Stimulated activated CD4-positive, alpha-beta T cell treated with anti-CD3 and anti-CD28 coated beads, Interleukin-4, amount 100 ng/mL, for 24 hours (primary cell): ENCODE results near the gene BDKRB2.

Experiments
- DNase-seq: peaks from one replicate; pipeline ENCODE4 v3.0.0-alpha.2; 2020

The BDKRB2 gene

DNA sequence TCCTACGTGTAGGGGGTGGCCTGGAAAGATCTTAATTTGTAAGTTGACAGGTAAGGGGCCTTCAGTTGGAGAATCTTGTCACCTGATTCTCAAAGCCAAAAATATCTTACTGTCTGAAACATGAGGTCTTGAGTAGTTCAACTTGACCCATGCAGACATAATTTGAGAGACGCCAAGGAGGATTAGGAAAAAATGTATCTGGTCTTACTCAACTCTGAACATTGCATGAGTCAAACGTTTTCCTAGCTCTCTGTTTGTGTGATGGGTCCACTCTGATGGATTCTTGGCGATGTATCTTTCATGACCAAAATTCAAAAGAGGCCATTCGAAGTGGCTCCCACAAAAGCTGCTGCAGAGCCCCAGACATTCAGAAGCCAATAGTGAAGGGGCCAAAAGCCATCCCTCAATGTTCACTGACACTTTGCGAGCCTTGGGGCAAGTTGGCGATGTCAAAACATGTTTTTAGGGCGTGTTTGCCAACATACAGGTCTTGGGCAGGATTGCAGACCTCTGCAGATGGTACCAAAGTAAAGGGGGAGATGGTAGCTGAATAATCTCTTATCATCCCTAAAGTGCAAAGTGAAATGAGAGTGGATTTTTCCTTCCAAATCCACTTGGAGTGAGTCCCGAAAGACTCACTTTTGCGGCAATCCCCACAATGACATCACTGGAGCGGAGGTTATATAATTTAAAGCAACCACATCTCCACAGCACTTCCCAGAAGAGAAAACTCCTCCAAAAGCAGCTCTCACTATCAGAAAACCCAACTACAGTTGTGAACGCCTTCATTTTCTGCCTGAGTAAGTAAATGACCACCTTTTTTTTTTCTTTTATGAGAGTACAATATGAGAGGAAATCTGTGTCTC is 51.1 kb downstream of the BDKRB2 start, which contains the start of gene BDKRB1:
BDKRB1 (plus strand) TSS at position 710 of the 866 bp plus-strand sequence. CDS start 7,473 bp downstream, outside the sequence.
- DNase-seq, result no peak

DNA sequence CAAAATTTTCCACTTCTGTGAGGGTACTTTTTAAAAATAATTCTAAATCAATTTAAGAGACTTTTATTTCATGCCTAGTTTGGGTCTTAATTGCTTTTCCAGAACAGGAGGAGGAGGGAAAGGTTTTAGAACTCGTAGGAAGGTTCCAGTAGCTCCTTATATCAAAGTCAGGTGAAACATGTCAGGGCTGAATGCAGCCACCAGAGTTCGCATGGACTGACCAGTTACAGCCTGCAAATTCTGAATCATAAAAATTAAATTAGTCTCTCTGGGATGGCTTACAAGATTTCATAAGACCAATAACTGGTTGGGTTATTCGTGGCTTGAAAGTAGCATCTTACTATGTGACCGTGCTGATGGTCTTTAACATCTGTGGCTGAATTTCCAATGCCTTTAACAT is 51.8 kb downstream of the BDKRB2 start:
- DNase-seq, result no peak

DNA sequence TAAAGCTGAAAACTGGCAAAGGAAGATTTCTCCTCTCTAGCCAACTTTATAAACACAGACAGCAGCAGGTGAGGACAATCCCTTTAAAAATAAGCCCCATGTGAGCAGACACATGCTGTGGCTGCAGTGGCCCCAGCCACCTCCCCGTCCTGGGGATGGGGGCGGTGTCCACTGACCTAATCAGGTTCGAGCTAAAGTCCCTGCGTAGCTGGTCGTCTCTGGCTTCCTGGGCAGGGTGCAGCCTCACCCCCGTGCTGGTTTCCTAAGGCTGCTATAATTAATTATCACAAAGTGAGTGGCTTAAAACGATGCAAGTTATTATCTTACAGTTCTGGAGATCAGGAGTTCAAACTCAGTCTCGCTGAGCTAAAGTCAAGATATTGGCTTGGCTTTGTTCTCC is 52.4 kb downstream of the BDKRB2 start:
- DNase-seq, result no peak

DNA sequence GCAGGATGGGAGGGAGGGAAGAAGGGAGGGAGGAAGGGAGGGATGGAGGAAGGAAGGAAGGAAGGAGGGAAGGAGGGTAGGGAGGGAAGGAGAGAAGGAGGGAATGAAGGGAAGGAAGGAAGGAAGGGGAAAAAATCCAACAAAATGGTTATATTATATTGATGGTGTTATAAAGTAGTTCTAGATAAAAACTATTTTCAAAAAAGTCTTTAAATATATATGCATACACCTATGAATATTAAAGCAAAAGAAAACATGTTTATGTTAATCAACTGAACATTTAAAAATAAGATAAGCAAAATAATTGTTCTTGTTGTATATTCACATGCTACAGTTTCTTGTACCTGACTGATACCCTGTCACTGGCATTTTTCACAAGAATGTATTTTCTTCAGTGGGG is 53.3 kb downstream of the BDKRB2 start:
- DNase-seq, result no peak

DNA sequence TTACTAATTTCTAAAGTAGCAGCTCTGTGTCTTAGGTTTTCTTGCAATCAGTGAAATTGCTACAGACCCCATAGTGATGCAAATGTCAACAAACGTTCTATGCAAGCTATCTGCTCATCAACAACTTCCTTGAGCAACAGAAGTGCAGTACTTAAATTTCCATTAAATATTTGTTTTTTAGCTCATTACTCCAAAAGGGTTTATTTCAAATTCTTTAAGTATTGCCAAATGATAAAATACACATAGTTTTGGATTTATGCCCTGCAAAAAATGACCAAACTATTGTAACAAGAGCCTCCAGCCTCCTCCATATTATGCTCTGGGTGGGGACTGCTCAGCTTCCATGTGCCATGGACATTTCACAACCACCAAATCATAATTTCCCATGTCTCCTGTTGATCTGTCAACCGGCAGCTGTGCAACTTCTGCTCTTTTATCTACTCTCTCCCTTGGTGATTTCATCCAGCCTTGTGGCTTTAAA is 55.7 kb downstream of the BDKRB2 start:
- DNase-seq, result no peak

DNA sequence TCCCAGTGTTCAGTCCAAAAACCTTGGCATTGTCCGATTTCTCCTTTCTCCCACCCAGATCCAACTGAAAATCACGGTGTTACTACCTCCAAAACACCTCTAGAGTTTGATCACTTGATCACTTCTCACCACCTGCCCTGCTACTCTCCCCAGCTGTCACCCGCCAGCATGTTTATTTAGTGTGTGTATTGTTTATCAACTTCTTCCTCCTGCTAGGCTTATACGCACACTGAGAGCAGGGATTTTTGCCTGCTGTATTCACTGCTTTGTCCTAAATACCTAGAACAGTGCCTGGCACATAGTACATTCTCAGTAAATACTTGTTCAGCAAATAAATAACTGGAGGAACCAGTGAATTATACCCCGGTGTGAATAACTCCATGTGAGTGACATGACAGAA is 56.4 kb downstream of the BDKRB2 start:
- DNase-seq, result no peak

DNA sequence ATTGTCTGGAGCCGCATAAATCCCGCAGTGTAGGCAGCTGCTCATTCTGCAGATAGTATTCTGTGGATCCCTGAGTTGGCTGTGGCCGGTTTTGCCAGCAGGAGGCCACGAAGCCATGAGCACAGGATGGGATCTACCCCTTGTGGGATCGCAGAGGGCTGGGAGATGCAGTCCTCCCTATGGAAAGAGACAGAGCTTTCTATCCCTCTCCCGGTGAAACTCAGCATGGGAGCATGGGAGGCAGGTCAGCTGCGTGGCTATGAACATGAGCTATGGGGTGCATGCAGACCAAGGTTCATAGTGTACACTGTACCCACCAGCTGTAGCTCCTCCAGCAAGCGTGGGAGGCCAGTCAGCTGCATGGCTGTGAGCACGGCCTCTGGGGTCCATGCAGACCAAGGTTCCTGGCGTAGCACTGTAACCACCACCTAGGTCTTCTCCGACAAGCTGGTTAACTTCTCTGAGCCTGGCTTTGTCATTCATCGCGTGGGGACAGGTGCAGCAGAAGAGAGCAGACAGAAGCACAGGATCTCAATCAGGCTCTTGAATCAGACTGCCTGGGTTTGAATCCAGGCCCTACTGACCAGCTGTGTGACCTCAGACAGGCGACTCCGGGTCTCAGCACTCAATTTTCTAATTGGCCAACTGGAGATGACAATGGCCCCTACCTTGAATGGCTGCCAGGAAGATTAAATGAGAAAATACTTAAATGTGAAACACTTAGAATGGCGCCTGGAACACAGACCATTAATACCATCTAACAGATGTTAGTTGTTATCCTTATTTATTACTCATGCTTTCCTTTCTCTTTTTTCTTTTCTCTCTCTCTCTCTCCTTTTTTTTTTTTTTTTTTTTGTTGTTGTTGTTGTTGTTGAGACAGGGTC is 57.4 kb downstream of the BDKRB2 start:
- DNase-seq, result no peak

DNA sequence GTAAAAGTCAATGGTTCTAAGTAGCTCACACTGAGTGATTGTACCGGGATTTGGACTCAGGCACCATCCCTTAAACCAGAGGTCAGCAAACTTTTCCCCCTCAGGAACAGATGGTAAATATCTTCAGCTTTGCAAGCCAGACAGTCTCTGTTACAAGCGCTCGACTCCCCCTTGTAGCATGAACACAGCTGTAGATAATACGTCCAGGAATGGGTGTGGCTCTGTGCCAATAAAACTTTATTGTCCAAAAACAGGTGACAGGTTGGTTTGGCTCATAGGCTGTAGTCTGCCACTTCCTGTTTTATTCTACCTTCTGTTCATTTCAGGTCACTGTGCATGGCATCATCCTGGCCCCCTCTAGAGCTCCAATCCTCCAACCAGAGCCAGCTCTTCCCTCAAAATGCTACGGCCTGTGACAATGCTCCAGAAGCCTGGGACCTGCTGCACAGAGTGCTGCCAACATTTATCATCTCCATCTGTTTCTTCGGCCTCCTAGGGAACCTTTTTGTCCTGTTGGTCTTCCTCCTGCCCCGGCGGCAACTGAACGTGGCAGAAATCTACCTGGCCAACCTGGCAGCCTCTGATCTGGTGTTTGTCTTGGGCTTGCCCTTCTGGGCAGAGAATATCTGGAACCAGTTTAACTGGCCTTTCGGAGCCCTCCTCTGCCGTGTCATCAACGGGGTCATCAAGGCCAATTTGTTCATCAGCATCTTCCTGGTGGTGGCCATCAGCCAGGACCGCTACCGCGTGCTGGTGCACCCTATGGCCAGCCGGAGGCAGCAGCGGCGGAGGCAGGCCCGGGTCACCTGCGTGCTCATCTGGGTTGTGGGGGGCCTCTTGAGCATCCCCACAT is 58.9 kb downstream of the BDKRB2 start:
- DNase-seq, result no peak

DNA sequence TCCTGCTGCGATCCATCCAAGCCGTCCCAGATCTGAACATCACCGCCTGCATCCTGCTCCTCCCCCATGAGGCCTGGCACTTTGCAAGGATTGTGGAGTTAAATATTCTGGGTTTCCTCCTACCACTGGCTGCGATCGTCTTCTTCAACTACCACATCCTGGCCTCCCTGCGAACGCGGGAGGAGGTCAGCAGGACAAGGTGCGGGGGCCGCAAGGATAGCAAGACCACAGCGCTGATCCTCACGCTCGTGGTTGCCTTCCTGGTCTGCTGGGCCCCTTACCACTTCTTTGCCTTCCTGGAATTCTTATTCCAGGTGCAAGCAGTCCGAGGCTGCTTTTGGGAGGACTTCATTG is 59.5 kb downstream of the BDKRB2 start:
- no peak for DNase-seq

DNA sequence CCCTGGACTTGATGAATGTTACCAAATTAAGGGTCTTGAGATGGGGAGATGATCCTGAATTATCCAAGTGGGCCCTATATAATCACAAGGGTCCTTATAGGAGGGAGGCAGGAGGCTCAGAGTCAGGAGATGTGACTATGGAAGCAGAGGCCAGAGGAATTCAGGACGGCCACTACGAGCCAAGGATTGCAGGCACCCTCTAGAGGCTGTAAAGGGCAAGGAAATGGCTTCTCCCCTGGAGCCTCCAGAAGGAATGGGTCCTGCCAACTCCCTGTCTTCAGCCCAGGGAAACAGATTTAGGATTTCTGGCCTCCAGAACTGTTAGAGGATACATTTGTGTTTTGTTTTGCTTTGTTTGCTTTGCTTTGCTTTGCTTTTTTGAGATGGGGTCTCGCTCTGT is 60.2 kb downstream of the BDKRB2 start:
- no peak for DNase-seq

DNA sequence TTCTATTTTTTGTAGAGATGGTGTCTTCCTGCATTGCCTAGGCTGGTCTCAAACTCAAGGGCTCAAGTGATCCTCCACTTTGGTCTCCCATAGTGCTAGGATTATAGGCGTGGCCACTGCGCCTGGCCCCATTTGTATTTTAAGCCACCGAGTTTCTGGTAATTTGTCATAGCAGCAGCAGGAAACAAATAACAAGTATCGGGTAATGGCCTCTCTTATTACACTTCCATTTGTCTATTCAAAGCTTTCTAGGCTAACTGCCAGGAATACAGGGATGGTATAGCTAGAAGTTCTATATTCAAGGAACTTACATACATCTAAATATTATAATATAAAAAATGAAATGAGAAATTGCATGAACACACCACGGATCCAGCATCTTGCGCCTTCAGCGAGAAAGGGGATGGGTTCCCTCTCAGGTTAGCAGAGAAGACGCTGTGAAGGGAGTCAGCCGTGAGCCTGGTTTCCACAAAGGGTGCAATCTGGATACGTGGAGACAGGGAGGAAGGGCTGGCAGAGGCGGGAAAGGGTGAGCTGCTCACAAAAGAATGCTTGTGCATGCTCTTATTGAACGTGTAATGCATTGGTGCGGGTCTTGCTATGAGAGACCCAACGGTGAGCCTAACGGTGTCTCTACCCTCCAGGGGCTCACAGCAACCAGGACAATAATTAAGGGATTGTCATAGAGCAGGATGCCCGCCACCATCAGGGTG is 60.9 kb downstream of the BDKRB2 start:
- no peak for DNase-seq

DNA sequence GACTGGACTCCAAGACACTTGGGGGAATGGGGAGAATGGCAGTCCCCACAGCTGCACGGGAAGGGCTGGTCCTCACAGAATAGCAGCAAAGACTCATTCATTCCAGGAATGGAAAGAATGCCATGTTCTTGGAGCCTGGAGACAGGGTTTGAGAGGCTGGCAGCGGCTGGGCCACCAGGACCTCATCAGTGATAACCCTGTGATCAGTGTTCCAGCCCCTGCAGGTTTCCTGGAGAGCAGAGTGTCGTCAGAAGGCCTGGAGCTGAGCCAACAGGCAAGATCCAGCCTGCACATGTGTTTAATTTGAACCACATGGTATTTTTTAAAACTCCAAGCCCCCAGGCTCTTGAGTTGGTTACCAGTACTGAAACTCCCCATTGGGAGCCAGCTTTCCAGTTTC is 62.7 kb downstream of the BDKRB2 start:
- DNase-seq, result no peak

DNA sequence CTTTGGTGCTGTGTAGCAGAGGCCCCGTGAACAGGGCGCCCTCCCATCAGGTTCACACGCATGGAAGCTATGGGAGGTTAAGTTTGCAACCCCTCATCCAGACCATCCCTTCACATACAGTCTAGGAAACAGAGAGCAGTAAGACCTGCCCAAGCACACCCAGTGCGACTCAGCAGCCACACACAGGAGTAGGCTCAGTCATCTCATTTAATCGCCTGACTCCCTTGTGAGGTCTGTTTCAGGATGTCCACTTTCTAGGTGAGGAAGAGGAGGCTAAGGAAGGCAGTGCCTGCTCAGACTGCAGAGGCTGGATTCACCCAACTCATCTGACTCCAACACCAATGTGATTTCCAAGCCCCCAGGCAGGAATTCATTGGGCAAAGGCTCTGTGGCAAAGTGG is 63.3 kb downstream of the BDKRB2 start:
- no peak for DNase-seq

DNA sequence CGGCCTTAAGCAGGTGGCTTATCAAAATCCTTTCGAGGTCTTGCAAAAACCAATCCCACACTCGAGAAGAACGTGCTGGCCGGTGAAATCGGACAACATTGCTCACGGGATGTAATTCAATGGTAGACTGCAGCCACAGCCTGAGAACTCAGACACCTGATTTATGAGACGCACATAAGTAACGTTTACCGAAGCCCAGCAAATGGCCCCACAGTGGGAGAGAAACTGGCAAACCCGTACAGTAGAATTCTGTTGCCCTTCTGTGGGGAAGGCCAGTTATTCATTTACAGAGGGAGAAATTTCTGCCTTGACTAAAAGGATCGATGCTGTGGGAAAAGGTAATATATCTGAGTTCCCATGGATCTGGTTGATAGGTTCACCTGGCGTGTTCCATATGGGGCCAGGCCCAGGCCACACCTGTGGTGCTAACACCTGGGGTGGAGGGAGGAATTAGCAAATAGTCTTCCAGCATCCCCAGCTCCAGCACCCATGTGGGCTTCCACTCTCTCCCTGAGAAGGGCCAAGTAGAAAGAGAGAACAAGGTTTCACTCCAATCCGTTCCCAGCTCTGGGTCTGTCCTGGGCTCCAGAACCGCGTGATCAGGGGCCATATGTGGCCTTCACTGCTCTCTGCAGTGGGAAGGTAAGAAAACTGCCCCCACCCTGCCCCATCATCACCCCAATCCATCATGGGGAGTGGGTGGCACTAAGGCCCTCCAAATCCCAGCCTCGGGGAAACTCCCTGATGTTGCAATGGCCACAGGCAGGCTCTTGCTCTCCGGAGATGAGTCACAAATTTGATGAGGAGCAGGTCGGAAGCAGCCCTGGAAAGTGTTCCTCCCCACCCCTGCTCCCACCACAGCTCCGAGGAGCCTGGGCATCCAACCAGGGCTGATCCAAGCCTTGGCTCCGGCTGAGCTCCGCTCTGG is 64.1 kb downstream of the BDKRB2 start:
- no peak for DNase-seq

DNA sequence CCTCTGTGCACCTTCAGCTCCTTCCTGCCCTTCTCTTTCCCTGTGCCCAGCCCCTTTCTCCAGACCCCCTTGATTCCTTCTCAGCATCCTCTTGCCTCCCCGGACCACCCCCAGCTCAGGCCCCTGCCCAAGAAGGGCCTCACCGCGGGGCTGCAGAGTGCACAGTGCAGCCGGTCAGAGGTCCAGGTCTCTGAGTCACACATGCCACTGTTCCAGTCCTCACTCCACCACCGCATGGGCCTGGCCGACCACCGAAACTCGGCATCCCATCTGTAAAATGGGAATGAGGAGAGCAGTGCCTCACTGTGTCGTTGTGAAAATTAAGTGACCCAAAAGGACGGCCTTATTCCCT is 64.7 kb downstream of the BDKRB2 start:
- DNase-seq, result no peak

DNA sequence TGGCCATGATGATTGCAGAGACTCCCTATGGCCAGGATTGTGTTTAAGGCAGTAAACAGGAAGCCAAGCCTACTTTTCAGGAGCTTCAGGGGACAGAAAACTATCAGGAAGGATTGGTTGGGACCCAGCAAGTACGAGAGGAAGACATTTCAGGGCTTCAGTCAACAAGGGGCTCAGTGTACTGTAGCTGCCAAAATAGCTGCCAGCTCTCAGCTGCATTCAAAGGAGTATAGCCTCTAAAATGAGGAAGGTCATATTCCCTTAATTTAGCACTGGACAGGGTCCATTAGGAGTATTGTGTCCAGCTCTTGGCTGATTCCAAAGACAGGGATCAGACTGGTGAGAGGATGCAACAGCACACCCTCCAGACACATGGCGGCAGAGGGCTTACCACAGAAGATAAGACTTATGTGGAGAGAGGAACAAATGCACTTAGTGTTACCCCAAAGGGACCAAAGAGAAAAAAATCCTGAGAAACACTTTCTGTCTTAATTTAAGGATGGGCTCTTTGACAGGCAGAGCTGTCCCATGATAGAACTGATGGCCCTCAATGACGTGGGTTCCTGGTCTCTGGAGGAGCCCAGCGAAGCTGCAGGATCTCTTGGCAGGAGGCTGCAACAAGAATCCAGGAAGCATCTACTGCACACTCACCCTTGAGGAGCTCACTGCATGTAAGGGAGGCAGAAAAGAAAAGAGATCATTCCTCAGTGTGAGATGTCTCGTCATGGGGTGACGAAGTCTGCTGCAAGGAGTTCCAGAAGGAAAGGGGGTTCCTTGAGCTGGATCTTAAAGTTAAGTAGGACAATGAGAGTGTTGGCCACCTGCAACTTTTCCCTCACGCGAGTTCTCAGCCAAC is 66.2 kb downstream of the BDKRB2 start:
- DNase-seq, result no peak

DNA sequence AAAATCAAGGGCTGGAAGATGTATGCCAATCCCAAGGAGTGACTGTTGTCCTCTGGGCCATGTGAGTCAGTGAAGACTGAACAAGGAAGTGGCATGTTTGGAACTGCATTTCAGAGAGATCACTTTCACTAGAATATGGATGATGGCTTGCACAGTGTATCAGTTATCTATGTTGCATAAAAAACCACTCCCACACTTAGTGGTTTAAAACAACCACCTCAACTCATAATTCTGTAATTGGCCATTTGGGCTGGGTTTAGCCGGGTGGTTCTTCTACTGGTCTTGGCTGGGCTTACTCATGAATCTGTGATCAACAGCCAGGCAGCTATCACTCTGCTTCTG is 66.8 kb downstream of the BDKRB2 start:
- DNase-seq, result no peak

DNA sequence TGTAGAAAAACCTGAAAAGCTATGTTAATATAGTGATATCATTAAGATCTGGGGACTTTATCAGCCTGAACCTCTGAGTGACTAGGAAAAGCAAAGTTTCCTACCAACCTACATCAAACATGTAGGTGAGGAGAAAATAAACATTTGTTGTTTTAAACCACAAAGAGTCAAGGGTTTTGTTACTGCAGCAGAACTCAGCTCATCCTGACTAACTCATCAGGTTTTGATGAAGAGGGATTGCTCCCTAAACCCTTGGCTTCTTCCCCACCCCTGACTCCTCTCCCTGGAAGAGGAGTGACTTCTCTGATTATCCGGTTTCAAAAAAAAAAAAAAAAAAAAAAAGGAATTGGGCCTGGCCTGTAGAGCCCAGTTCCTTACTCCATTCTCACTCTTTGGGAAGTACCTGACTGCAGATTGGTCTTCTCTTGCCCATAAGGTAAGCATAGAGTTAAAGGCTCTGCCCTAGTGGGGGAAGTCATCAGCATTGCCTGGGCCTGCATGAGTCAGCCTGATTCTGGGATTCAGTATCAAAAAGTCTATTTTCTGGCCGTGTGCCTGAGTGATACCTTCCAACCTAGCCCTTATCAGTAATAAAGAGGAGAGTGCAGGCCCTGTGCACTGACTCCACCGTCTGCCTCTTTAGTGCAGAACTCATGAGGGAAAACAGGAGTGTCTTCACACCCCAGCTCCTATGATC is 68.3 kb downstream of the BDKRB2 start:
- DNase-seq, result no peak

DNA sequence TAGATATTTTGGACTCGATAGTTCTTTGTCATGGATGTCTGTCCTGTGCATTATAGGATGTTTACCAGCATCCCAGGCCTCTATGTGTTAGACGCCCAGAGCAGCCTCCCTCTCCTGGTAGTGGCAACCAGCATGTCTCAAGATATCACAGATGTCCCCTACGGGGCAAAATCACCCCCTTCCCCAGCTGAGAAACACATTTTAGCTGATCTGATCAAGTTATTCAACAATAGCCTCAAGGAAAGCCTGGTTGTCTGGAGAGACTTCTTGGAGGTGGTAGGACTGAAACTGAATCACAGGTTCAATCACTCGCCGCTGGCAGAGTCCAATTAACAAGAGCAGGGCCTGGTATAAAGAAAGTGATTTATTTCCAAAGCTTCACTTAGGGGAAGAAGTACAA is 69.0 kb downstream of the BDKRB2 start:
- no peak for DNase-seq

DNA sequence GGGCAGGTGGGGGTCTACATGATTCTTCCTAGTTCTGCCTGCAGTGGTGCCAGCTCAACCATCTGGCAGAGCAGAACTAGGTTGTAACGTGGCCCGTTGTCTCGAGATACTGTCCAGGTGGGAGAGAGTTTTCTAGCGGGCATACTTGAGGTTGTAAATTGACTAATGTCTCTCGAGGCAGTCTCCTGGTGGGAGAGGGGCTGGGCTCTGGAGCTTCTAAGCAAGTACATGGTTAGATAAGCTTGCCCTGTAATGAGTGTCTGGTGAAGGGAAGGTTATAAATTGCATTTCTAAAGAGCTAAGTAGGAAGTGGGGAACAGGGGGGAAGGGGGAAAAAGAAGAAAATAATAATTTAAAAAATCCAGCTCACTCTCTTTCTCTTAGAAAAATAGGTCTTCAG is 69.5 kb downstream of the BDKRB2 start:
- no peak for DNase-seq
